ENCODE measurements around the gene NRP1.

Gene NRP1

DNA sequence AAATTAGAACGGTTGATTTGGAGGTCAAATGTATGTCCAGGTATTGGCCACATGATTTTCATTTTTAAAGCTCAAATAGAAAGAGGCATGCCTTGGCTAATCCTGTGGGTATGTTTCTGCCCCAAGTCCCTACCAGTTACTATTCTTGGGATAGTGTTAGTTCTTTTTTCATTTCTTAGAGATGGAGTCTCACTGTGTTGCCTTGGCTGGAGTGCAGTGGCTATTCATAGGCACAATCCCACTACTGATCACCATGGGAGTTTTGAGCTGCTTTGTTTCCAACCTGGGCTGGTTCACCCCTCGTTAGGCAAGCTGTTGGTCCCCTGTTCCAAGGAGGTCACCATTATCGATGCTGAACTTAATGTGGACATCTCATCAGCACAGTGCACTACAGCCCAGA is 46.3 kb downstream of the NRP1 start:
- no peak for DNase-seq

GRCh38 chr10:33287112-33287511 is 47.4 kb downstream of the NRP1 start:
- no peak for DNase-seq

DNA sequence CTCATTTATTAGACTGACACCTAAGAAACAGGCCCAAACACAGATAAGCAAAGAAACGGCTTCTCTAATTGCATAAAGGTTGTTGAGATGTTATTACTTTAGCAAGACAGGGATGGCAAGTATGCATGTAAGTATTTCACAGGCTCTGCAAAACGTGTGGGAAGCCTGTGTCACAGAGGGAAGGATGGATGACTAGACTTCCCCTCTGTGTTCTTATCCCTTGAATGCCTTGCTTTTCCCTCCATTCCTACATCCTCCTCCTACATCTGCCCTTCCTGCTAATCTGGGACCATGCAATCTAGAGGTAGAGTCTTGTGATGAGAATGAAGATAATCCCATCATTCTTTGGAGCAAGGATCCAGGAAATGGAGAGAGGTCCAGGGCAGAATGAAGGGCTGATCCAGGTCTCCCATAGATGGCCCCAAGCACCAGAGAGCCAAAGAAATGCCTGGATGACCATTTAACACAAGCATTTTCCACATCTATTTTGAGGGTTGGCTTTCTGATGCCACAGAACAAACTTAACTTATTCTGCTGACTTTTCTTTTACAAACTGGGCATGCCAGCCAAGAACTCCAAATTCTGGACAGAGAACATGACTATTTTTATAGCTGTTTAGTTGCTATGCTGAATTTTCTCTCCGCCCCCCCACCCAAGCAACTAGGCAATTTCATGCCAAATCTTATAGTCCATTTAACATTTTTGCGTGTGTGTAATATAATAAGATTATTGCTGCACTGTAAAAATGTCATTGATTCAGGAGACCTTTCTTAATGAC is 48.1 kb downstream of the NRP1 start:
- DNase-seq = no peak

DNA sequence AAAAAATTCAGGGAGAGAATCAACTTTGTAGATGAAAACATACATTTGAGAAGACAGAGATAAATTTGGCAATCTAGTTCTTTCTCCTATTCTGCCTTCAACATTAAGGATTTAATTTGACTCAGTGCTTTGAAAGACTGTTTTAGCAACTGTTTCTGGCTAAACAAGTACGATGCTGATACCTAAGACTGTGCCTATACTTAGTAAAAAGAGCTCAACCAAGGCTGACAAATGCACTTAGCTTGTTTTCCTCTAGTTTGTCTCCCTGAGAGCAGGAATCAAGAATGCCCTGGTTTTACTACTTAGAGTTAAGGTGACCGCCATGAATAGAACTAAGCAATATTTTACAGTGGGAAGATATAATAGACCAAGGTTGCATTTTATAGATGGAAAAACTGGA is 49.5 kb downstream of the NRP1 start:
- no peak for DNase-seq

GRCh38 chr10:33279811-33280602 is 54.5 kb downstream of the NRP1 start:
- DNase-seq = no peak

- DNase-seq = no peak
Measured at GRCh38 chr10:33279276-33279675, 55.2 kb downstream of the NRP1 start.

GRCh38 chr10:33278198-33278597 is 56.3 kb downstream of the NRP1 start:
- DNase-seq = no peak

- no peak for DNase-seq
Measured at GRCh38 chr10:33277135-33277536, 57.3 kb downstream of the NRP1 start.

- no peak for DNase-seq
Measured at GRCh38 chr10:33276282-33276923, 58.1 kb downstream of the NRP1 start.

- no peak for DNase-seq
Measured at GRCh38 chr10:33274096-33274785, 60.2 kb downstream of the NRP1 start.

- DNase-seq = no peak
Measured at GRCh38 chr10:33273295-33274002, 61.0 kb downstream of the NRP1 start.

DNA sequence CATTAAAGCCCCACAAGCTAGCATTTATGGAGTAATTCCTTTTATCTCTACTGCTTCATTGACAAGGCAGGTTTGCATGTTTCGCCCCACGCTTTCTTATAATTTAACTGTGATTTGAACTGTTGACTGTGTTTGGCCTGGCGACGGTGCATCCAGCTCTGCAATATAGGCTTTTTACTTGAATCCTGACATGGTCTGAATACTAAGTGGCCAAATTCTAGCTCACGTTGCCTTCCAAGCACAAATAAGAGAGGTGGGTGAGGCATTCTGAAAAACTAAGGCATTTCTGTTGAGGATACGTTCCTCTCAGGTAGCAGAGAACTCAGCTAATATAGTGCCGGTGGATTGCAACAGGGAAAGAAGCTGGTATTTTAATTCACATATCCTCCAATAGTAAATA is 61.8 kb downstream of the NRP1 start:
- no peak for DNase-seq

DNA sequence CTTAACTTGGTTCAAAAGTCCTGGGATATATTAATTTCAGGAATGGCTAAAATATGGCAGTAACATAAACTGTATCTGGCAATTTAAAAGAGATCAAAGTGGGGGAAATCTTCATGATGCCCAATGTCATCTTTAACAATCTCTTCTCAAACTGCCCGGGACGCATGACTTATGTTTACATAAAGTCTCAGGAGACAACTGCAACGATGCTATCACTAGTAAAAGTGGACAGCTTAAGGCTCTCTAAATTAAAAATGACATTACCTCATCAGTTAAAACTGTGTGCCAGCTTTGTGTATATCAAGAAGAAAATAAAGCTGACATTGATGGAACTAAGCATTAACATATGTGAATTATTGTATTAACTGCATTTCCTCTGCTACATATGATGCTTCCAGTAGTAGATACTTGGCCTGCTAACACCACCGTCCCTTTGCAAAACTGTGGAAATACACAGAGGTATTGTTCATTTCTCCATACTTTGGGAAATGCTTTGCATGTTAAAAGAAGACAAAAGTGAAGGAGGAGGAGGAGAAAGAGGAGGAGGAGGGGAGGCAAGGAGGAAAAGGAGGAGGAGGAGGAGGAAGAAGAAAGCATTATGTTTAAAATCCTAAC is 62.4 kb downstream of the NRP1 start:
- DNase-seq = no peak

DNA sequence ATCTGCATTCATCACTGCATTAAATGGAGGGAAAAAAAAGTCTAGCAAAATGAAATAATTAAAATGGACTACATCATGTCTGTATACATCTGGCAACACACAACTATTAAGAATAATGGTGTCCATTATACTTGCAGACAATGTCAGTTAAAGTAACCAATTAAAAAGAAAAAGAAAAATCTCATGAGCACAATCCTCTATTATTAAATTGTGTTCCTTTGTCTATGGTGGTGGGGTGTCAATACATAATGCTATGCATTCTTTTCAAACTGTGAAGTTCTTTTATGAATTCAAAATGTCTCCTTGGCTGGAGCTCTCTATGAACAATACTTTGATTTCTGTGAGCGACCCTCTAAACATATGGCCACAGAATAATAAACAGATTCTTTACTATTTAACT is 63.5 kb downstream of the NRP1 start:
- DNase-seq = no peak

- no peak for DNase-seq
Measured at GRCh38 chr10:33267708-33268107, 66.8 kb downstream of the NRP1 start.

- DNase-seq = no peak
Measured at GRCh38 chr10:33265621-33266020, 68.8 kb downstream of the NRP1 start.

- no peak for DNase-seq
Measured at GRCh38 chr10:33263453-33263852, 71.0 kb downstream of the NRP1 start.

- no peak for DNase-seq
Measured at GRCh38 chr10:33262871-33263270, 71.6 kb downstream of the NRP1 start.

- DNase-seq = no peak
Measured at GRCh38 chr10:33260403-33261149, 73.9 kb downstream of the NRP1 start.

- DNase-seq = no peak
Measured at GRCh38 chr10:33258967-33259366, 75.5 kb downstream of the NRP1 start.

DNA sequence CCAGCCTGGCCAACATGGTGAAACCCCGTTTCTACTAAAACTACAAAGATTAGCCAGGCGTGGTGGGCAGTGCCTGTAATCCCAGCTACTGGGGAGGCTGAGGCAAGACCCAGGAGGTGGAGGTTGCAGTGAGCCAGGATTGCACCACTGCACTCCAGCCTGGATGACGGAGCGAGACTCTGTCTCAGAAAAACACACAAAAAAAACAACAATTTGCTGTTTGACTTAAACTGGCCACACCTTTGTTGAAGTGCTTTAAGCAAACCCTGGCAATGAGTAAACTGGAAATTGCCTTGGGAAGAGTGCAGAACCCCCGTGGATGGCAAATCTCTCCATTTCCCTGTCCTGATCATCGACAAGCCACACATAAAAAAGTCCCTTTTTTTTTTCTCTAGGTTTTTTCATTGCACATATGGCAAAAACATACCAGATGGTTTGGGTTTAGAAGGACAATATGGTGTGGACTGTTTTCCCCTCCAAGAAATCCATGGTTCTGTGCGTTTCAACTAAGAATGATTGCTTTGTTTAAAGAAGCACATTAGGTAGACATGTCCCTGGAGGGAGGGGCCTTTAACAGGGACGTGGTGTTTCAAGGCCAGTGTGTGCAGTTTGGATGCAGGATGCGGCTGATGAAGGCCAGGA is 76.9 kb downstream of the NRP1 start:
- no peak for DNase-seq

Data from cerebellar nuclear complex (tissue), 1 donor.